Natural killer cell (primary cell): Measurements from ENCODE around the gene EIF4EBP2. TPM values are rescaled to one million over a fixed set of nuclear protein-coding genes. Genes with fewer than 3 reads are reported as not detected.
A peak's percentile ranks its signal among the peaks of the same experiment; 100 is the strongest.

Experiments used
- ATAC-seq, 3 donors: fragments of 150-1000 bp in 2 of 3; fragments of 200-7000 bp in 1 of 3; cut with Tn5 transposase; 1 replicate in 1 of 3; 2 replicates in 2 of 3; pipeline ENCODE4 v1.10.0; 2021; ENCODE audit warnings: mild to moderate bottlenecking in 2 of 3, moderate library complexity in 2 of 3
- DNase-seq, 2 donors: peaks; one replicate each; pipeline versions ENCODE4 v3.0.0 to v3.0.0-alpha.2; 2013 to 2021; ENCODE audit warnings: mixed read lengths in 1 of 2
- H3K27ac ChIP-seq: one replicate; pipeline ENCODE4 v1.5.1; 2013; ENCODE audit warnings: mild to moderate bottlenecking, low read length
- H3K27me3 ChIP-seq: one replicate; pipeline ENCODE4 v1.6.1; 2013; ENCODE audit warnings: low read length; ENCODE audit not compliant: control insufficient read depth, insufficient read depth
- H3K36me3 ChIP-seq: one replicate; pipeline ENCODE4 v1.6.1; 2013; ENCODE audit warnings: low read length; ENCODE audit not compliant: control insufficient read depth, insufficient read depth
- H3K4me1 ChIP-seq: one replicate; pipeline ENCODE4 v1.6.1; 2013; ENCODE audit warnings: low read length; ENCODE audit not compliant: control insufficient read depth, insufficient read depth
- H3K4me3 ChIP-seq: one replicate; pipeline ENCODE4 v1.5.1; 2013; ENCODE audit warnings: low read length
- H3K9me3 ChIP-seq: one replicate; pipeline ENCODE4 v1.6.1; 2013; ENCODE audit warnings: low read length; ENCODE audit not compliant: control insufficient read depth, insufficient read depth
- H3K27ac Mint-ChIP-seq, 2 donors: one replicate each; pipeline ENCODE4 v1.8.0; 2022; ENCODE audit warnings: mild to moderate bottlenecking in 2 of 2, mixed read lengths in 2 of 2, moderate library complexity in 1 of 2
- H3K27me3 Mint-ChIP-seq, 2 donors: one replicate each; pipeline ENCODE4 v1.8.0; 2022; ENCODE audit warnings: low read depth in 2 of 2, mixed read lengths in 2 of 2
- H3K36me3 Mint-ChIP-seq: one replicate; pipeline ENCODE4 v1.8.0; 2022; ENCODE audit warnings: mixed read lengths
- H3K4me1 Mint-ChIP-seq, 2 donors: one replicate each; pipeline ENCODE4 v1.8.0; 2022; ENCODE audit warnings: mixed read lengths in 2 of 2
- H3K4me3 Mint-ChIP-seq: one replicate; pipeline ENCODE4 v1.8.0; 2022; ENCODE audit warnings: mild to moderate bottlenecking, moderate library complexity, mixed read lengths
- H3K9me3 Mint-ChIP-seq, 2 donors: one replicate each; pipeline ENCODE4 v1.8.0; 2022; ENCODE audit warnings: mixed read lengths in 2 of 2
- CTCF ChIP-seq: fragments of 200-600 bp; IDR thresholded peaks from one replicate; pipeline ENCODE4 v1.8.0; 2022; ENCODE audit warnings: antibody characterized with exemption
- WGBS: methylation state at CpG from one replicate; pipeline ENCODE4 v1.1.7; 2013; ENCODE audit warnings: missing lambda C conversion rate; ENCODE audit not compliant: insufficient coverage; 5-methylcytosine and 5-hydroxymethylcytosine counted together
- intact Hi-C: fragments of 100-400 bp; cut with micrococcal nuclease; formaldehyde crosslinking; loops from one replicate; pipeline ENCODE4 v1.14.2; 2022
- total RNA-seq, 4 donors: library from RNA; stranded (reverse); fragments of 120-200 nt in 1 of 4; gene quantifications; one replicate each; pipeline versions ENCODE4 v1.2.3 to v1.2.4, GENCODE V29; 2013 to 2022

The EIF4EBP2 gene
- total RNA-seq, 3 donors from 2014 or later (not counting 1 experiment from before 2014, with no cell fraction given): 60.6 to 71.6 (median 71.1) TPM

DNA sequence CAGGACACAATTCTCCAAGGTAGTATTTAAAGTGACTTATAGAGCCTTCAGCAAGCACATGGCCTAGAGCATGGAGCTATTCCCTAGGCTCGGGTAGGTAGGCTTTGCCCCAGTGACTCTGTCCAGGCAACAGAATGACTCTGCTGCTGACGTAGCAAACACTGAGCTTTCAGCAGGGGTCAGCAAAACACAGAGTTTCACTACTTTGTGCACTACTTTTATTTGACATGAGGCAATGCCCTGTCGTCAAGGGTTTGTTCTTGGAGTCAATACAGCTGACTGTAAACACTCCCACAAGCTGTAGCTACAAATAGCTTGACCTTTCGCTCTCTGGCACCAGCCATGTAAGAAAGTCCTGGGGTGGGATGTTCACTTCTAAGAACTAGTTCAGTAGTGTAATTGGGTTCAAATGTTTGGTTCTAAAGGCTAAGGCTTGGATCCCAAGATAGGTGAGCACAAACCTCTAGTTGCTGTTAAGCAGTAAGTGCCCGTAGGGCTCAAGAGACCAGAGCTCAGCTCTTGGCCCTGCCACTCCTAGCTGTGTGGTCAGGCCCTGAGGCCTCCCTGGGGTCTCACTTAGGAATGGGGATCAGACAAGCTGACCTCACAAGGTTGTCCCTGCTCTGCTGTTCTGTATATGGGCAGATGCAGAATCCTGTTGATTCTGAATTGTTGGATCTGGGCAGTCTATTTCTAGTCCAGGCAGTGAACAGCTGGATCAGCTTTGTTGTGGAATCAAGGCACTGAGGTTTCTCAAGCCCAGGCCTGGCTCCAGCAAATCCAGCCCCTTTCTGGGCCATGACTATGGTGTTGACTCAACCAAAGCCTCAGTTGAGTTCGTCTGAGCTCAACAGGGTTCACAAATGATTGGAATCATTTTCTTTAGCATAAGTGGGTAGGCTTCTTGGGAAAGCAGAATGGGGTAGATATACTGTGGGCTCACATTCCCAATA lies 26.8 kb downstream of the EIF4EBP2 start:
- Histone ChIP-seq H3K4me1 (peaks cover 11% of the 10 kb centered on the region), H3K36me3 (peaks cover 19% of the 10 kb centered on the region), H3K4me3 (no peak overlapping the region), H3K27me3 (no peaks in the 10 kb centered on the region), H3K9me3 (no peaks in the 10 kb centered on the region), H3K27ac (no peak overlapping the region)
- Mint-ChIP-seq H3K9me3 (no peaks in the 10 kb centered on the region), H3K4me3 (no peak overlapping the region), H3K27ac (no peak overlapping the region), H3K27me3 (no peaks in the 10 kb centered on the region), H3K36me3 (no peaks in the 10 kb centered on the region), H3K4me1 (peaks cover 12 to 24% of the 10 kb centered on the region in 2 donors)
- DNase-seq (peak in 1 of 2 donors; percentile 10), ATAC-seq (no peak)
- TF ChIP-seq CTCF: no peak
- intact Hi-C loops: no loop called here
- WGBS: 94% methylated on average over 6 of the region's 6 CpGs

DNA sequence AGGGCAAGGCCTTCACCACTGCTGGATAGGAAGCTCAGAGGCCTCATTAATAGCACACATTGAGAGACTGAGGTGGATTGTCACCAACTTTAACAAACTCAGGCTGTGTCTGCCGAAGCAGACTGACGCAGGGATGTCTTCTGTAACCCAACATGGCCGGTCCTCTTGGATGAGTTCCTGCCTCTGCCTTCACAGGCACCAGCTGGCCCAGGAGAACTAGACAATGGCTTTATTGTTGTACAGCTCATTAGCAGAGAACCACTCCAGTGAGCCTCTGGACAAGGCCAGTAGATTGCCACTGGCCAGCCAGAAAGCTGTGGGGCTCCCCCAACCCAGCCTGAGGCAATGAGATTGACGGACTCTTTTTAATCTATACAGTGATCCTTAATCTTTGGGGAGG lies 28.2 kb downstream of the EIF4EBP2 start:
- no peak for TF ChIP-seq CTCF
- Histone ChIP-seq H3K4me1 (peaks cover 11% of the 10 kb centered on the region), H3K9me3 (no peaks in the 10 kb centered on the region), H3K27ac (no peak overlapping the region), H3K4me3 (no peak overlapping the region), H3K27me3 (no peaks in the 10 kb centered on the region), H3K36me3 (peaks cover 15% of the 10 kb centered on the region)
- intact Hi-C loops: no loop called here
- no peaks in the 10 kb centered on the region for H3K36me3 Mint-ChIP-seq
- DNase-seq (no peak), ATAC-seq (no peak)
- peak overlapping the region; percentile 56 for H3K4me3 Mint-ChIP-seq
- no peaks in the 10 kb centered on the region for H3K27me3 Mint-ChIP-seq
- no peaks in the 10 kb centered on the region for H3K9me3 Mint-ChIP-seq
- H3K4me1 Mint-ChIP-seq: peaks cover 12 to 24% of the 10 kb centered on the region in 2 donors
- WGBS: 99% methylated on average over 3 of the region's 4 CpGs
- peak overlapping the region in 1 of 2 donors; percentile 23 for H3K27ac Mint-ChIP-seq

- H3K4me1 ChIP-seq: peaks cover 11% of the 10 kb centered on the region
- no peak overlapping the region for H3K4me3 ChIP-seq
- peak overlapping the region; percentile 56 for H3K4me3 Mint-ChIP-seq
- ATAC-seq: no peak
- no peak overlapping the region for H3K27ac ChIP-seq
- TF ChIP-seq CTCF: no peak
- peaks cover 12 to 24% of the 10 kb centered on the region in 2 donors for H3K4me1 Mint-ChIP-seq
- no peaks in the 10 kb centered on the region for H3K9me3 Mint-ChIP-seq
- no peaks in the 10 kb centered on the region for H3K27me3 Mint-ChIP-seq
- no peaks in the 10 kb centered on the region for H3K27me3 ChIP-seq
- intact Hi-C loops: no loop called here
- WGBS: 35% methylated on average over 5 of the region's 6 CpGs
- DNase-seq: no peak
- peak overlapping the region in 1 of 2 donors; percentile 23 for H3K27ac Mint-ChIP-seq
- H3K9me3 ChIP-seq: no peaks in the 10 kb centered on the region
- peaks cover 15% of the 10 kb centered on the region for H3K36me3 ChIP-seq
- no peaks in the 10 kb centered on the region for H3K36me3 Mint-ChIP-seq
Observed at GRCh38 chr10:70432561-70433263, 28.8 kb downstream of the EIF4EBP2 start.
